ENCODE results near the gene FHIT.

- TF ChIP-seq CTCF (IDR thresholded peaks at IDR 0.05) (no peak), POLR2A (IDR thresholded peaks at IDR 0.05) (no peak)
These were observed 1049.1 kb downstream of the FHIT start for GRCh38 chr3:60202052-60202726.
